ENCODE results near the gene EGFL6.

GRCh38 chrX:13570261-13570605 lies 832 bp downstream of the EGFL6 start:
- no peak for TF ChIP-seq CTCF (IDR thresholded peaks at IDR 0.05)
- no peak for TF ChIP-seq ZFX (IDR thresholded peaks at IDR 0.05; ENCODE audit: borderline replicate concordance)
